Fibroblast of pulmonary artery (primary cell): ENCODE measurements around the gene STRN4.

Source experiments
- DNase-seq: peaks from one replicate; pipeline ENCODE4 v3.0.0-alpha.2; 2010; ENCODE audit warnings: low read depth
- H3K4me3 ChIP-seq: replicated peaks from 2 replicates; pipeline ENCODE4 v1.5.1; 2011; ENCODE audit warnings: low read depth, mild to moderate bottlenecking, control low read depth, low read length, moderate library complexity
- CTCF ChIP-seq: IDR thresholded peaks from 2 replicates; pipeline ENCODE4 v1.5.1; 2011; ENCODE audit warnings: mild to moderate bottlenecking, control low read depth, low read length, inconsistent platforms; ENCODE audit errors: missing control alignments

STRN4 gene

GRCh38 chr19:46693760-46694159 lies 52.5 kb downstream of the STRN4 start:
- no peak for TF ChIP-seq CTCF
- no peak for DNase-seq
- H3K4me3 ChIP-seq, result no peak overlapping the region

DNA sequence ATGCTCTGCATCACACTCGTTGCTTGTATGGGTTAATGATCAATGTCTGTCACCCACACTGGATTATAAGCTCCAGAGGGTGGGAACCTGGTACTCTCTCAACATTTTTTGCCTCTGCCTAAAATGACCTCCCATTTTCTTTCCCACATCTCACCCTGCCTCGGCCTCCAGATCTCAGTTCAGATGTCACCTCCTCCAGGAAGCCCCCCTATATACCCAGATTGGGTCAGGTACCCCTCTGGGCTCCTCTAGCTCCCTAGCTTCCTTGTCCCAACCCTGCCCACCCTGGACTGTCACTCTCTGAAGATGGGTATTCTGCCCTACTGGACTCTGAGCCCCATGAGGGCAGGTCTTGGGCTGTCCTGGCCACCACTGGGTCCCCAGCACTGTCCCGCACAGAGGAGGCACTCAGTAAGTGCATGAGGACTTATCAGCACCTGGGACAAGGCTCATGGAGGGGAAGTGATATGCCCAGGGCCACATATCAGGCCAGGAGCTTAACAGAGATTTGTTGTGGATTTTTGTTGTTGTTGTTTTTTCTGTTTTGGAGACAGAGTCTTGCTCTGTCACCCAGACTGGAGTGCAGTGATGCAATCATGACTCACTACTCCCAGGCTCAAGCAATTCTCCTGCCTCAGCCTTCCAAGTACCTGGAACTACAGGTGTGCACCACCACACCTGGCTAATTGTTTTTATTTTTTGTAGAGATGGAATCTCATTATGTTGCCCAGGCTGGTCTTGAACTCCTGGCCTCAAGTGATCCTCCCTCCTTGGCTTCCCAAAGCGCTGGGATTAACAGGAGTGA lies 53.1 kb downstream of the STRN4 start:
- H3K4me3 ChIP-seq, result no peak overlapping the region
- TF ChIP-seq CTCF, result no peak
- peak; percentile 20 for DNase-seq

- DNase-seq, result no peak
- no peak overlapping the region for H3K4me3 ChIP-seq
- TF ChIP-seq CTCF, result no peak
These were observed 54.3 kb downstream of the STRN4 start for GRCh38 chr19:46691948-46692347.

DNA sequence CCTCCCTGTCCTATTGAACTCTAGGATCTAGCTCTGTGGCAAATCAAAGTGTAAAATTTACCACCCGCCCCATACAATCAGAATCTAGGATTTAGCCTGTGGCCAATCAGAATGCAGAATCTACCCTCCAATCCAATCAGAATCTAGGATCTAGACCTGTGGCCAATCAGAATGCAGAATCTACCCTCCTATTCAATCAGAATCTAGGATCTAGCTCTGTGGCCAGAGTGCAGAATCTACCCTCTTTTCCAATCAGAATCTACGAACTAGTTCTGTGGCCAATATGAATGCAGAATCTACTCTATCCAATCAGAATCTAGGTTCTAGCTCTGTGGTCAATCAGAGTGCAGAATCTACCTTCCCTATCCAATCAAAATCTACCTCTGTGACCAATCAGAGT lies 55.1 kb downstream of the STRN4 start:
- no peak for DNase-seq
- no peak overlapping the region for H3K4me3 ChIP-seq
- no peak for TF ChIP-seq CTCF

GRCh38 chr19:46689358-46689757 lies 56.9 kb downstream of the STRN4 start:
- DNase-seq, result no peak
- TF ChIP-seq CTCF, result no peak
- H3K4me3 ChIP-seq, result no peak overlapping the region

GRCh38 chr19:46687438-46688145 lies 58.7 kb downstream of the STRN4 start:
- TF ChIP-seq CTCF, result no peak
- DNase-seq, result no peak
- no peak overlapping the region for H3K4me3 ChIP-seq
